Activated B cell treated with CpG ODN at 0.5 μM for 24 hours (primary cell): ENCODE data around the gene MTMR3. TPM values are rescaled to one million over a fixed set of nuclear protein-coding genes. Genes with fewer than 3 reads are reported as not detected.

Experiments
- ATAC-seq: fragments of 200-7000 bp; cut with Tn5 transposase; one replicate; pipeline ENCODE4 v1.10.0; 2021; ENCODE audit warnings: low read depth, mild to moderate bottlenecking, moderate library complexity
- CTCF ChIA-PET: fragments of 350-600 bp; sonication (Branson Sonifier 250); formaldehyde crosslinking; loops from one replicate; lab custom pipeline; 2021; ENCODE audit warnings: antibody characterized with exemption; lab: Charles Lee
- POLR2A ChIA-PET: fragments of 350-600 bp; sonication (Branson Sonifier 250); formaldehyde crosslinking; loops from one replicate; lab custom pipeline; 2021; ENCODE audit warnings: antibody characterized with exemption; lab: Charles Lee
- DNase-seq: peaks from one replicate; pipeline ENCODE4 v3.0.0; 2022
- H3K27ac Mint-ChIP-seq: one replicate; pipeline ENCODE4 v1.8.0; 2020; ENCODE audit warnings: mixed read lengths
- H3K27me3 Mint-ChIP-seq: one replicate; pipeline ENCODE4 v1.8.0; 2021; ENCODE audit warnings: mixed read lengths
- H3K36me3 Mint-ChIP-seq: one replicate; pipeline ENCODE4 v1.8.0; 2021; ENCODE audit warnings: low read depth, mixed read lengths
- H3K4me1 Mint-ChIP-seq: one replicate; pipeline ENCODE4 v1.8.0; 2021; ENCODE audit warnings: mixed read lengths
- H3K4me3 Mint-ChIP-seq: one replicate; pipeline ENCODE4 v1.8.0; 2020; ENCODE audit warnings: mild to moderate bottlenecking, mixed read lengths
- H3K9me3 Mint-ChIP-seq: one replicate; pipeline ENCODE4 v1.8.0; 2020; ENCODE audit warnings: mixed read lengths
- CTCF ChIP-seq: fragments of 200-600 bp; IDR thresholded peaks from one replicate; pipeline ENCODE4 v1.8.0; 2022; ENCODE audit warnings: antibody characterized with exemption, mild to moderate bottlenecking
- intact Hi-C: fragments of 100-400 bp; cut with micrococcal nuclease; formaldehyde crosslinking; loops from one replicate; pipeline ENCODE4 v1.15.1; 2024
- total RNA-seq: library from RNA; stranded (reverse); gene quantifications from 2 replicates; pipeline ENCODE4 v1.2.3, GENCODE V29; 2022

MTMR3 gene
- total RNA-seq, 1 donor from 2014 or later = 36.6 TPM

- H3K9me3 Mint-ChIP-seq = no peaks in the 10 kb centered on the region
- no peak overlapping the region for H3K27ac Mint-ChIP-seq
- no peak overlapping the region for H3K4me3 Mint-ChIP-seq
- H3K36me3 Mint-ChIP-seq = no peaks in the 10 kb centered on the region
- no peak for TF ChIP-seq CTCF
- intact Hi-C loops = no loop called here
- H3K27me3 Mint-ChIP-seq = peaks cover 8% of the 10 kb centered on the region
- ChIA-PET POLR2A (no interaction called here), CTCF (no interaction called here)
- ATAC-seq (no peak), DNase-seq (no peak)
- H3K4me1 Mint-ChIP-seq = no peaks in the 10 kb centered on the region
These were observed 10.0 kb upstream of the MTMR3 start for GRCh38 chr22:29872989-29873388.

- Mint-ChIP-seq H3K9me3 (no peaks in the 10 kb centered on the region), H3K4me1 (no peaks in the 10 kb centered on the region), H3K36me3 (no peaks in the 10 kb centered on the region), H3K4me3 (no peak overlapping the region), H3K27me3 (peaks cover 6% of the 10 kb centered on the region), H3K27ac (no peak overlapping the region)
- ChIA-PET POLR2A (no interaction called here), CTCF (no interaction called here)
- intact Hi-C loops = no loop called here
- ATAC-seq (no peak), DNase-seq (no peak)
- no peak for TF ChIP-seq CTCF
These were observed 9.0 kb upstream of the MTMR3 start for GRCh38 chr22:29873943-29874342.

- Mint-ChIP-seq H3K9me3 (no peaks in the 10 kb centered on the region), H3K27ac (no peak overlapping the region), H3K36me3 (no peaks in the 10 kb centered on the region), H3K4me1 (no peaks in the 10 kb centered on the region), H3K27me3 (peaks cover 7% of the 10 kb centered on the region), H3K4me3 (no peak overlapping the region)
- CTCF ChIA-PET = no interaction called here
- POLR2A ChIA-PET = no interaction called here
- ATAC-seq (no peak), DNase-seq (no peak)
- intact Hi-C loops = no loop called here
- no peak for TF ChIP-seq CTCF
These were observed 5.4 kb upstream of the MTMR3 start for GRCh38 chr22:29877620-29878019.

- DNase-seq (no peak), ATAC-seq (no peak)
- Mint-ChIP-seq H3K27me3 (peaks cover 7% of the 10 kb centered on the region), H3K4me3 (no peak overlapping the region), H3K9me3 (no peaks in the 10 kb centered on the region), H3K36me3 (peaks cover 2% of the 10 kb centered on the region), H3K27ac (no peak overlapping the region), H3K4me1 (peaks cover 10% of the 10 kb centered on the region)
- CTCF ChIA-PET = no interaction called here
- no peak for TF ChIP-seq CTCF
- POLR2A ChIA-PET = no interaction called here
- intact Hi-C loops = loop anchor here (5.0 to 10.0 kb wide), 4 partner anchors 38 to 995 kb away; partner anchors contain the start of genes PES1 and ZNRF3
These were observed 3.2 kb upstream of the MTMR3 start for GRCh38 chr22:29879753-29880152.

- Mint-ChIP-seq H3K4me1 (peaks cover 10% of the 10 kb centered on the region), H3K4me3 (peak overlapping the region; percentile 92), H3K9me3 (no peaks in the 10 kb centered on the region), H3K27me3 (peaks cover 5% of the 10 kb centered on the region), H3K27ac (no peak overlapping the region), H3K36me3 (peaks cover 2% of the 10 kb centered on the region)
- ATAC-seq (no peak), DNase-seq (no peak)
- POLR2A ChIA-PET = interaction anchor here (0.6 to 1.7 kb wide), 6 partner anchors 13 to 153 kb away, joined by 3 to 19 read pairs (median 6); partner anchors contain the start of gene ASCC2
- no peak for TF ChIP-seq CTCF
- CTCF ChIA-PET = no interaction called here
- intact Hi-C loops = loop anchor here (1.0 to 10.0 kb wide), 8 partner anchors 35 to 998 kb away; partner anchors contain the start of genes ASCC2, NF2, PES1 and UQCR10
These were observed 294 bp upstream of the MTMR3 start for GRCh38 chr22:29882716-29883044.
